MM.1S (cell line): ENCODE results near the gene DNA2.

Experiments used
- DNase-seq: peaks from one replicate; pipeline ENCODE4 v3.0.0-alpha.2; 2015
- H2AFZ ChIP-seq: fragments of 300-600 bp; sonication (generic); 2 replicates; pipeline ENCODE4 v1.6.0; 2016; ENCODE audit warnings: antibody characterized with exemption, low read length
- H3F3A ChIP-seq: fragments of 300-600 bp; sonication (generic); 2 replicates; pipeline ENCODE4 v1.6.1; 2016; ENCODE audit warnings: mild to moderate bottlenecking, antibody characterized with exemption, low read length, moderate library complexity, mixed read lengths; ENCODE audit not compliant: insufficient read depth
- H3K27ac ChIP-seq: fragments of 300-600 bp; sonication (generic); 2 replicates; pipeline ENCODE4 v1.5.1; 2016; ENCODE audit warnings: mild to moderate bottlenecking, low read length
- H3K27me3 ChIP-seq: fragments of 300-600 bp; sonication (generic); replicated peaks from 2 replicates; pipeline ENCODE4 v1.6.0; 2016; ENCODE audit warnings: low read length; ENCODE audit not compliant: insufficient read depth
- H3K36me3 ChIP-seq: fragments of 300-600 bp; sonication (generic); replicated peaks from 2 replicates; pipeline ENCODE4 v1.6.1; 2016; ENCODE audit warnings: mild to moderate bottlenecking, low read length, mixed read lengths; ENCODE audit not compliant: insufficient read depth
- H3K4me1 ChIP-seq: fragments of 300-600 bp; sonication (generic); 2 replicates; pipeline ENCODE4 v1.6.1; 2016; ENCODE audit warnings: low read length, mixed read lengths
- H3K4me2 ChIP-seq: fragments of 300-600 bp; sonication (generic); 2 replicates; pipeline ENCODE4 v1.6.0; 2016; ENCODE audit warnings: low read depth, low read length
- H3K4me3 ChIP-seq: fragments of 300-600 bp; sonication (generic); 2 replicates; pipeline ENCODE4 v1.5.1; 2016; ENCODE audit warnings: low read length, mixed read lengths
- H3K79me2 ChIP-seq: fragments of 300-600 bp; sonication (generic); 2 replicates; pipeline ENCODE4 v1.6.1; 2016; ENCODE audit warnings: mixed run types, low read length, mixed read lengths
- H3K9ac ChIP-seq: fragments of 300-600 bp; sonication (generic); 2 replicates; pipeline ENCODE4 v1.6.1; 2016; ENCODE audit warnings: low read length, mixed read lengths
- H3K9me2 ChIP-seq: fragments of 300-600 bp; sonication (generic); replicated peaks from 2 replicates; pipeline ENCODE4 v1.6.1; 2016; ENCODE audit warnings: mild to moderate bottlenecking, low read length, mixed read lengths; ENCODE audit not compliant: insufficient read depth
- H3K9me3 ChIP-seq: fragments of 300-600 bp; sonication (generic); replicated peaks from 2 replicates; pipeline ENCODE4 v1.6.1; 2016; ENCODE audit warnings: mild to moderate bottlenecking, low read length, mixed read lengths; ENCODE audit not compliant: insufficient read depth
- H4K20me1 ChIP-seq: fragments of 300-600 bp; sonication (generic); 2 replicates; pipeline ENCODE4 v1.6.1; 2016; ENCODE audit warnings: mild to moderate bottlenecking, low read length, moderate library complexity, mixed read lengths; ENCODE audit not compliant: insufficient read depth
- EZH2 ChIP-seq: fragments of 300-600 bp; sonication (generic); optimal IDR thresholded peaks from 2 replicates; pipeline ENCODE3; 2017; ENCODE audit warnings: low read depth, mild to moderate bottlenecking, antibody characterized with exemption, low read length, mixed read lengths
- EZH2phosphoT487 ChIP-seq: fragments of 300-600 bp; sonication (generic); IDR thresholded peaks from 2 replicates; pipeline ENCODE4 v1.6.1; 2018; ENCODE audit warnings: antibody characterized with exemption, low read length
- TF ChIP-seq, protein P1 (sequence below): fragments of 300-600 bp; sonication (generic); IDR thresholded peaks from 2 replicates; pipeline ENCODE4 v1.5.1; 2016; ENCODE audit warnings: antibody characterized with exemption, low read length, mixed read lengths

Gene DNA2

GRCh38 chr10:68435803-68436202 lies 36.0 kb downstream of the DNA2 start:
- Histone ChIP-seq H3F3A (no peaks in the 10 kb centered on the region), H3K4me1 (no peaks in the 10 kb centered on the region), H3K9me2 (no peaks in the 10 kb centered on the region), H3K27me3 (no peaks in the 10 kb centered on the region), H2AFZ (no peak overlapping the region), H3K36me3 (no peaks in the 10 kb centered on the region; the same call in 1 of the 2 replicates), H3K9ac (no peak overlapping the region), H4K20me1 (no peaks in the 10 kb centered on the region), H3K4me2 (no peak overlapping the region), H3K79me2 (no peaks in the 10 kb centered on the region), H3K4me3 (no peak overlapping the region), H3K9me3 (no peaks in the 10 kb centered on the region), H3K27ac (no peak overlapping the region)
- DNase-seq: no peak
- TF ChIP-seq, protein P1, sequence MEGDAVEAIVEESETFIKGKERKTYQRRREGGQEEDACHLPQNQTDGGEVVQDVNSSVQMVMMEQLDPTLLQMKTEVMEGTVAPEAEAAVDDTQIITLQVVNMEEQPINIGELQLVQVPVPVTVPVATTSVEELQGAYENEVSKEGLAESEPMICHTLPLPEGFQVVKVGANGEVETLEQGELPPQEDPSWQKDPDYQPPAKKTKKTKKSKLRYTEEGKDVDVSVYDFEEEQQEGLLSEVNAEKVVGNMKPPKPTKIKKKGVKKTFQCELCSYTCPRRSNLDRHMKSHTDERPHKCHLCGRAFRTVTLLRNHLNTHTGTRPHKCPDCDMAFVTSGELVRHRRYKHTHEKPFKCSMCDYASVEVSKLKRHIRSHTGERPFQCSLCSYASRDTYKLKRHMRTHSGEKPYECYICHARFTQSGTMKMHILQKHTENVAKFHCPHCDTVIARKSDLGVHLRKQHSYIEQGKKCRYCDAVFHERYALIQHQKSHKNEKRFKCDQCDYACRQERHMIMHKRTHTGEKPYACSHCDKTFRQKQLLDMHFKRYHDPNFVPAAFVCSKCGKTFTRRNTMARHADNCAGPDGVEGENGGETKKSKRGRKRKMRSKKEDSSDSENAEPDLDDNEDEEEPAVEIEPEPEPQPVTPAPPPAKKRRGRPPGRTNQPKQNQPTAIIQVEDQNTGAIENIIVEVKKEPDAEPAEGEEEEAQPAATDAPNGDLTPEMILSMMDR: no peak
- TF ChIP-seq EZH2 (no peak), EZH2phosphoT487 (no peak)

DNA sequence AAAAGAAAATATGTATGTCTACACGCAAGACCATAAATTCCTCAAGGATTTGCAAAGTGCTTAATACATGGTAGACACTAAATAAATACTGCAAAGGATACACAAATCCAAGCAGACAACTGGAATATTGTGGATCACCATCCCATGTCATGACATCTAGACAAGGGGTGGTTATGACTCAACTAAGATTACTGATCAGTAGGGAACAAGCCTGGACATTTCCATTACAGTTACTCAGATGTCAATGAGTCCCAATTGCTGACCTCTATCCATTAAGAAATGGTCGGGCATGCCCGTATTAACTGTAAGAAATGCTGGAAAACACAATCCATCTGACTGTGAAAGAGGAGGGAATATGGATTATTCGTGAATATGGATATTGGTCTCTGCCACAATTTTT lies 37.1 kb downstream of the DNA2 start:
- Histone ChIP-seq H4K20me1 (no peaks in the 10 kb centered on the region), H3K27ac (no peak overlapping the region), H3K4me2 (no peak overlapping the region), H3K9me2 (no peaks in the 10 kb centered on the region), H2AFZ (no peak overlapping the region), H3K36me3 (peaks cover 5% of the 10 kb centered on the region), H3F3A (no peaks in the 10 kb centered on the region), H3K9ac (no peak overlapping the region), H3K27me3 (no peaks in the 10 kb centered on the region), H3K9me3 (no peaks in the 10 kb centered on the region), H3K79me2 (no peaks in the 10 kb centered on the region), H3K4me3 (no peak overlapping the region), H3K4me1 (no peaks in the 10 kb centered on the region)
- TF ChIP-seq EZH2phosphoT487: no peak
- TF ChIP-seq, protein P1: no peak
- no peak for TF ChIP-seq EZH2
- no peak for DNase-seq

- DNase-seq: no peak
Observed at GRCh38 chr10:68428396-68429104, 43.2 kb downstream of the DNA2 start.

More at GRCh38 chr10:68428396-68429104, 43.2 kb downstream of the DNA2 start:
- Histone ChIP-seq H3K4me3 (no peak overlapping the region), H3F3A (no peaks in the 10 kb centered on the region), H3K27me3 (no peaks in the 10 kb centered on the region), H3K9me3 (no peaks in the 10 kb centered on the region), H3K9ac (no peak overlapping the region), H3K27ac (no peak overlapping the region), H4K20me1 (no peaks in the 10 kb centered on the region), H2AFZ (no peak overlapping the region), H3K4me2 (no peak overlapping the region), H3K79me2 (no peaks in the 10 kb centered on the region), H3K36me3 (peaks cover 5% of the 10 kb centered on the region; the same call in 1 of the 2 replicates), H3K9me2 (no peaks in the 10 kb centered on the region), H3K4me1 (no peaks in the 10 kb centered on the region)
- no peak for TF ChIP-seq EZH2phosphoT487
- TF ChIP-seq EZH2: no peak
- TF ChIP-seq, protein P1: no peak
